HG02588 (cell line): ENCODE results near the gene GRAMD1C.
"Not testable (repeated sequence)": the region's sequence is repeated elsewhere in the genome, so short reads cannot be mapped to it uniquely, and the experiment has no call there.

ENCODE experiments used
- ATAC-seq: cut with Tn5 transposase; IDR thresholded peaks from one replicate; pipeline ENCODE4 v1.9.1; 2021; ENCODE audit warnings: mild to moderate bottlenecking, moderate library complexity; ENCODE audit not compliant: unreplicated experiment

GRAMD1C gene

GRCh38 chr3:113838631-113839209, at the start of gene GRAMD1C:
TSS of gene GRAMD1C (plus strand) at chr3:113838788. CDS start at chr3:113838910, 122 bp downstream.
- peak; percentile 93 for ATAC-seq

- ATAC-seq = no peak
Observed at GRCh38 chr3:113791381-113791780, 47.2 kb upstream of the GRAMD1C start.

- no peak for ATAC-seq
Observed at GRCh38 chr3:113794526-113794925, 44.1 kb upstream of the GRAMD1C start.

DNA sequence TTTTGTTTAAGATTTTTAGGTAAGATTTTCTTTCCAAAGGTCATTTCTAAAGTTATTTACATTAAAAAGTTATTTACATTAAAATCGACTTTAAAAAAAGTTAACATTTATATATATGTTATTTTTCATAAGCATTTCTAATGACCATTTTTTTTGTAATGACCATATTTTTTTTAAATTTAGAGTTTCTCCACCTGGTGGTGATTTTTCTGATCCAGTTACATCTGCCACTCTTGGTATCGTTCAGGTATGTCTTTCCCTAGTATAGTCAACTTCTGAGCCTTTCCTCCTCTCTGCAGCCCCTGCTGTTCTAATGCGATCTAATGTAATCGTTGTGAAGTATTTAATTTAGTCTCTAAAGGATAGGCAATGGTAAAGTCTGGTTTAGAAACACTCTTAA, 42.9 kb upstream of the GRAMD1C start:
- ATAC-seq = no peak

DNA sequence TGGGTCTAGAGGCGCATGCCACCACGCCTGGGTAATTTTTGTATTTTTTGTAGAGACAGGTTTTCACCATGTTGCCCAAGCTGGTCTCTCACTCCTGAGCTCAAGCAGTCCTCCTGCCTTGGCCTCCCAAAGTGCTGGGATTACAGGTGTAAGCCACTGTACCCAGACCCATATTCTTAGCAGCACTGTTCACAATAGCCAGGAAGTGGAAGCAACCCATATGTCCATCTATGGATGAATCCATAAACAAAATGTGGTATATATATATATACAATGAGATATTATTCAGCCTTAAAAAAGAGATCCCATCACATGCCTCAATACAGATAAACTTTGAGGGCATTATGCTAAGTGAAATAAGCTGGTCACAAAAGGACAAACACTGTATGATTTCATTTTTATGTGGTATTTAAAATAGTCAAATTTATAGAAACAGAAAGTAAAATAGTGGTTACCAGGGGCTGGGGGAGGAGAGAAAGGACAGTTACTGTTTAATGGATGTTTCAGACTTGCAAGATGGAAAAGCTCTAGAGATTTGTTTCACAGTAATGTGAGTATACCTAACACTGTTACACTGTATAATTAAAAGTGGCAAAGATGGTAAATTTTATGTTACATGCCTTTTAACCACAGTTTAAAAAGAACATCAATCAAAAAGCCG, 35.7 kb upstream of the GRAMD1C start:
- ATAC-seq = no peak

GRCh38 chr3:113804661-113805060, 33.9 kb upstream of the GRAMD1C start:
- no peak for ATAC-seq

DNA sequence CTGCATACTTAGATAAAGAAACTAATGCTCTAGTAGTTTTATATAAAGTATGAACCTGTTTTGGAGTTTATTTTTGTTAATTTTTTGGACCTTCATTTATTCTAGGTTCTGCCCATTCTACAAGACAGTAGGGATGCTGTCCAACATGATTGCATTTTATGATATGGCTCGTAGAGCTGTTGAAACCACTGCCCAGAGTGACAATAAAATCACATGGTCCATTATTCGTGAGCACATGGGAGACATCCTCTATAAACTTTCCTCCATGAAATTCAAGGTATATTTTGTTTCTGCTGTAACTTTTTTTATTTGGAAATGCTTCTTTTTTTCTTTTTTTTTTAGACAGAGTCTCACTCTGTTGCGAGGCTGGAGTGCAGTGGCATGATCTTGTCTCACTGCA, 33.3 kb upstream of the GRAMD1C start:
- no peak for ATAC-seq

GRCh38 chr3:113812854-113813253, 25.7 kb upstream of the GRAMD1C start:
- no peak for ATAC-seq

DNA sequence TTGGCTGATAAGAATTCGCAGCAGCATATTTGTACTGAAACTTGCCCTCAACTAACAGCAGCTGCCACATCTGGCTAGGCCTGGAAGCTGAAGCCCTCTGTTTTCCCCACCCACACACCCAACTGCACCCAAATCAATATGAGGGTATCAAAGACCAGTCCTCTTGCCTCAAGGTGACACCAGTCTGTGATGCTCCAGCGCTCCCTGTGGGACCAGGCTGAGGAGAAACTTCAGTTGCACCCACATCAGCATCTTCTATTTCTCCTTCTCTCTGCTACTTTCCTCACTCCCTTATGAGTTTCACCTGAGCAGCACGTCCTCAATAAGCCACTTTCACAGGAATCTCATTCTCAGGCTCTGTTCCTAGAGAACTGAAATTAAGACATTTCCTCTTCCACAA, 18.7 kb upstream of the GRAMD1C start:
- no peak for ATAC-seq

DNA sequence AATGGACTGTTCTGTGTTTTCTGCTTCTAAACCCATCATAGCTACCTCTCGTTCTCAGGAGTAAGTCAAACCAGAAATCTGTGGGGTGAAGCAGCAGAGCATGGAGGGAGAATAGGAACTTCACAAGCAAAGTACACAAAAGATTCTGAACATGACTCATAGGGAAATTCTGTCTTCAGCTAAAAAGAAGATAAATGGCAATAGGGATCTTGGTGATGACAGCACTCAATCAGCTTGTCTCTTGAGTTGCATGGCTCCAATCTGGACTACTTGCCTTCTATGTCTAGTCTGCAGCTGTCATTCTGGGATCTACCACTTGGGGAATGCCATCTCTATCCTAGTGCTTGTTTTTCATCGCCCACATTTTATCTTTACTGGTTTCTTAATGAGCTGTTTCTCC, 13.5 kb upstream of the GRAMD1C start:
- ATAC-seq = peak; percentile 76

- peak; percentile 40 for ATAC-seq
Observed at GRCh38 chr3:113828600-113828999, 10.0 kb upstream of the GRAMD1C start.

DNA sequence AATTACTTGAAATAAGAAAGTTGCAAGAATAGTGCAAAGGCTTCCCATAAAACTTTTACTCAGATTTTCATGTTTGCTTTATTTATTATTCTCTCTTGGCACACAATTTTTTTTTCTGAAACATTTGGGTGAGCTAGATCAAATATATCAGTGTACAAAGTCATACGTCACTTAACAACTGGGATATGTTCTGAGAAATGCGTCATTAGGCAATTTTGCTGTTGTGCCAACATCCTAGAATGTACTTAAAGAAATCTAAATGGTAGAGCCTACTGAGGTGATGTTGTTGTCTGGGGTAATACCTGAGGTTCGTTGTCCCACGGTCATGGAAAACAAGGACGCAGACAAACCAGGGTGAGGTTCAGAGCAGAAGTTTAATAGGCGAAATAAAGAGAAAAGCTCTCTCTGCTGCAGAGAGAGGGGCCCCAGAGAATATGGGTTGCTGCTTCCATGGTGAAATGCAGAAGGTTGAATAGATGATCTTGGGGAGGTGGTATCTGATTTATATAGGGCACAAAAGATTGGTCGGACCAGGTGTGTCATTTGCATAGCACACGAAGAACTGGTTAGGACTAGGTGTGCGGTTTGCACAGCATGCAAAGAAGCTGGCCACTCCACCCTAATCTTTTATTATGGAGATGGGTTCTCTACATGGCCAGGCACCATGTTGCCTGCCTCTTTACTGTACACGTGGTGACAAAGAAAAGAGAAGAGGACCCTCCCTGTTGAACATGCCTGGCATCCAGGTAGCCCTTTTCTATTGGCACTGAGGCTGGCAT, 8.8 kb upstream of the GRAMD1C start:
- no peak for ATAC-seq

DNA sequence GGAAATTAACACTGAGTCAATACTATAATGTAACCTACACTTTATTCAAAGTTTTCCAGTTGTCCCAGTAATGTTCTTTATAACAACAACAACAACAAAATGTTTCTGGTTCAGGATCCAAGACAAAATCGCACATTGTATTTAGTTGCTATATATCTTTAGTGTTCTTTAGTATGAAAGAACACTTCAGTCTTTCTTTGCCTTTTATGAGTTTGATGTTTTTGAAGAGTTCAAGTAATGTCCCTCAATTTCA, 7.6 kb upstream of the GRAMD1C start:
- ATAC-seq = no peak

- peak; percentile 38 for ATAC-seq
Observed at GRCh38 chr3:113832477-113833164, 6.0 kb upstream of the GRAMD1C start.

DNA sequence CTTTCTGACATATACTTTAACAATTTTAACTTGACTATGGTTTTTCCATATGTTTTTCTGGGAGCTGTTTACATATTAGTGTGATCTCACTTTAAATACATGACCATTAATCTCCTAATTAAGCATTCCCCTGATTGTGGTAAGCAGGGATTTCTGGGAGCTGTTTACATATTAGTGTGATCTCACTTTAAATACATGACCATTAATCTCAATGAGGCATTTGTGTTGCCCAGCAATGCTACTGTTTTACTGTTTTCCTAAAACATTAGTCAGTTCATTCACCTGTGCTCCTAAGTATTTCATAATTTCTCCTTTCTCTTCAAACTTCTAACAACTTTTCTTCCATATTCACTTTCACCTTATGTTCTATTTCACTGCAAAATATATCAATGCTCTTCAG, 3.6 kb upstream of the GRAMD1C start:
- ATAC-seq = no peak

GRCh38 chr3:113839551-113839950, 963 bp downstream of the GRAMD1C start:
- no peak for ATAC-seq

- ATAC-seq = no peak
Observed at GRCh38 chr3:113844622-113845222, 6.1 kb downstream of the GRAMD1C start.

DNA sequence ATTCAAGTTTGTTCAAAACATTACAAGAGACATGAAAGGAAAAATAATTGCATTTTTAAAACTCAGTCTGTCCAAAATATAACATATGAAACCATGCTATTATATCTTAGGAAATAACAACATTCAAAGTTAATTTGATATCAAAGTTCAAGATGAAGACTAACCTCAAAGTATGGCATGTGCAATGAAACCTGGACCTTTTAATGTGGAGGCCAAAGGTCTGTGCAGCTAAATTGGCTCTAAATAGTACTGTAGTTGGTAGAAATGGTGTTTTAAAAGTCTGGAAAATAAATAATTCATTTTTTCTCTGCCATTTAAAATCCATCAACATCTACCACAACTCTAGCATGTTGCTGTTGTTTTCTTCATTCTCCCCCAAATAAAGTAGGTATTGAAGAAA, 8.7 kb downstream of the GRAMD1C start:
- ATAC-seq = no peak

GRCh38 chr3:113847664-113848461, 9.3 kb downstream of the GRAMD1C start:
- ATAC-seq = no peak

GRCh38 chr3:113849071-113849470, 10.5 kb downstream of the GRAMD1C start:
- not testable (repeated sequence) for ATAC-seq

- not testable (repeated sequence) for ATAC-seq
Observed at GRCh38 chr3:113849841-113850240, 11.3 kb downstream of the GRAMD1C start.
